Testis (tissue), 3 donors: ENCODE measurements around the gene SNX13. TPM values are rescaled to one million over a fixed set of nuclear protein-coding genes. Genes with fewer than 3 reads are reported as not detected.

ENCODE experiments used
- DNase-seq: peaks from one replicate; pipeline ENCODE4 v3.0.0-alpha.2; 2019
- H3K27ac ChIP-seq, 2 donors: fragments of 200-600 bp; sonication (generic); one replicate each; pipeline ENCODE4 v1.5.1; 2019
- H3K27me3 ChIP-seq: fragments of 200-600 bp; sonication (generic); one replicate; pipeline ENCODE4 v1.5.1; 2019
- H3K36me3 ChIP-seq: fragments of 200-600 bp; sonication (generic); one replicate; pipeline ENCODE4 v1.5.1; 2017; ENCODE audit warnings: low read depth; ENCODE audit errors: missing control alignments
- H3K4me1 ChIP-seq: fragments of 200-600 bp; sonication (generic); one replicate; pipeline ENCODE4 v1.5.1; 2019
- H3K4me3 ChIP-seq, 2 donors: fragments of 200-600 bp; sonication (generic); one replicate each; pipeline ENCODE4 v1.5.1; 2017 to 2019
- H3K9me3 ChIP-seq: fragments of 200-600 bp; sonication (generic); one replicate; pipeline ENCODE4 v1.5.1; 2017
- CTCF ChIP-seq, 3 experiments: fragments of 450-650 bp in 2 of 3; fragments of 200-600 bp in 1 of 3; sonication (generic) in 1 of 3; IDR thresholded peaks; one replicate each; pipeline ENCODE4 v1.5.1; 2016 to 2019; ENCODE audit warnings: antibody characterized with exemption in 3 of 3, mild to moderate bottlenecking in 2 of 3, moderate library complexity in 1 of 3
- POLR2A ChIP-seq: fragments of 450-650 bp; IDR thresholded peaks from one replicate; pipeline ENCODE4 v1.6.1; 2017; ENCODE audit warnings: antibody characterized with exemption, mild to moderate bottlenecking, moderate library complexity
- WGBS, 2 donors: methylation state at CpG; one replicate each; pipeline ENCODE4 v1.1.5; 2018; 5-methylcytosine and 5-hydroxymethylcytosine counted together
- intact Hi-C: fragments of 100-400 bp; cut with DNase I; formaldehyde crosslinking; loops from one replicate; pipeline ENCODE4 v1.15.1; 2023; ENCODE audit warnings: low total_unique reads
- polyA plus RNA-seq: library from polyadenylated mRNA; stranded (reverse); fragments of 350-450 nt; fragmentation: Illumina TruSeq; extraction: RNeasy Lipid Tissue Mini Kit (QIAGEN cat#74804); gene quantifications from one replicate; pipeline ENCODE4 v1.2.3, GENCODE V29; 2014; ENCODE audit warnings: low read depth, low replicate concordance; ENCODE audit not compliant: insufficient read depth
- total RNA-seq, 2 donors: library from RNA; depleted of rRNA; stranded (reverse); fragments of >200 nt; gene quantifications; one replicate each; pipeline ENCODE4 v1.2.3, GENCODE V29; 2016

Gene SNX13
- total and polyA plus RNA-seq, 3 donors from 2014 or later: 37.0 to 73.5 (median 61.8) TPM

GRCh38 chr7:17948526-17949238, 8.4 kb upstream of the SNX13 start:
- H3K36me3 ChIP-seq: no peaks in the 10 kb centered on the region
- H3K4me1 ChIP-seq: no peaks in the 10 kb centered on the region
- no peak overlapping the region for H3K4me3 ChIP-seq
- no peak overlapping the region for H3K27ac ChIP-seq
- no peak for DNase-seq
- intact Hi-C loops: no loop called here
- H3K27me3 ChIP-seq: no peaks in the 10 kb centered on the region
- WGBS, 2 donors: 56 to 57% methylated on average over 2 of the region's 2 CpGs
- TF ChIP-seq CTCF (IDR thresholded peaks at IDR 0.05) (no peak), POLR2A (no peak)
- no peaks in the 10 kb centered on the region for H3K9me3 ChIP-seq

GRCh38 chr7:17947620-17948019, 7.3 kb upstream of the SNX13 start:
- Histone ChIP-seq H3K4me3 (no peak overlapping the region), H3K27me3 (no peaks in the 10 kb centered on the region), H3K27ac (no peak overlapping the region), H3K9me3 (no peaks in the 10 kb centered on the region), H3K36me3 (no peaks in the 10 kb centered on the region), H3K4me1 (no peaks in the 10 kb centered on the region)
- intact Hi-C loops: no loop called here
- TF ChIP-seq POLR2A: no peak
- TF ChIP-seq CTCF (IDR thresholded peaks at IDR 0.05): no peak
- WGBS, 2 donors: 46 to 70% methylated on average over 2 of the region's 2 CpGs
- no peak for DNase-seq

GRCh38 chr7:17946591-17946990, 6.3 kb upstream of the SNX13 start:
- intact Hi-C loops: no loop called here
- no peak overlapping the region for H3K4me3 ChIP-seq
- DNase-seq: no peak
- 79 to 80% methylated on average over 1 of the region's 1 CpG for WGBS, 2 donors
- no peaks in the 10 kb centered on the region for H3K9me3 ChIP-seq
- H3K27ac ChIP-seq: no peak overlapping the region
- no peaks in the 10 kb centered on the region for H3K27me3 ChIP-seq
- no peak for TF ChIP-seq POLR2A
- TF ChIP-seq CTCF (IDR thresholded peaks at IDR 0.05): no peak
- no peaks in the 10 kb centered on the region for H3K36me3 ChIP-seq
- H3K4me1 ChIP-seq: no peaks in the 10 kb centered on the region

GRCh38 chr7:17944720-17945119, 4.4 kb upstream of the SNX13 start:
- Histone ChIP-seq H3K27me3 (no peaks in the 10 kb centered on the region), H3K36me3 (no peaks in the 10 kb centered on the region), H3K4me1 (no peaks in the 10 kb centered on the region), H3K4me3 (no peak overlapping the region), H3K27ac (no peak overlapping the region), H3K9me3 (no peaks in the 10 kb centered on the region)
- intact Hi-C loops: no loop called here
- 82 to 86% methylated on average over 1 of the region's 1 CpG for WGBS, 2 donors
- DNase-seq: no peak
- peak in 1 of 3 experiments; percentile 20 for TF ChIP-seq CTCF (IDR thresholded peaks at IDR 0.05)
- TF ChIP-seq POLR2A: no peak

- H3K36me3 ChIP-seq: no peaks in the 10 kb centered on the region
- no peaks in the 10 kb centered on the region for H3K27me3 ChIP-seq
- TF ChIP-seq CTCF (IDR thresholded peaks at IDR 0.05) (no peak), POLR2A (no peak)
- no peak overlapping the region for H3K4me3 ChIP-seq
- no peak overlapping the region for H3K27ac ChIP-seq
- no peaks in the 10 kb centered on the region for H3K9me3 ChIP-seq
- DNase-seq: no peak
- WGBS, 2 donors: 73 to 86% methylated on average over 2 of the region's 2 CpGs
- peaks cover 8% of the 10 kb centered on the region for H3K4me1 ChIP-seq
- intact Hi-C loops: no loop called here
Observed at GRCh38 chr7:17943006-17943405, 2.7 kb upstream of the SNX13 start.
